T-cell (primary cell): ENCODE measurements around the gene DNAH10. TPM values are rescaled to one million over a fixed set of nuclear protein-coding genes. Genes with fewer than 3 reads are reported as not detected.

Experiments
- ATAC-seq, 4 experiments: fragments of 200-7000 bp in 3 of 4; fragments of 150-1000 bp in 1 of 4; cut with Tn5 transposase; replicated peaks in 1 of 4; 1 replicate in 3 of 4; 2 replicates in 1 of 4; pipeline ENCODE4 v1.10.0; 2021; ENCODE audit warnings: moderate library complexity in 3 of 4, mild to moderate bottlenecking in 2 of 4, moderate number of reproducible peaks in 1 of 4
- CTCF ChIA-PET, 2 donors: fragments of 300-600 bp; sonication (Branson Sonifier 250); formaldehyde crosslinking; loops; one replicate each; lab custom pipeline; 2022; ENCODE audit warnings: antibody characterized with exemption in 2 of 2; lab: Charles Lee
- POLR2A ChIA-PET, 2 donors: fragments of 300-600 bp; sonication (Branson Sonifier 250); formaldehyde crosslinking; loops; one replicate each; lab custom pipeline; 2022; ENCODE audit warnings: antibody characterized with exemption in 2 of 2; lab: Charles Lee
- DNase-seq, 35 experiments: peaks; one replicate each; pipeline versions ENCODE4 v3.0.0 to v3.0.0-alpha.2; 2013 to 2023
- H3K27ac ChIP-seq: one replicate; pipeline ENCODE4 v1.5.1; 2013; ENCODE audit warnings: low read length
- H3K27me3 ChIP-seq, 2 experiments: replicated peaks in 1 of 2; 1 replicate in 1 of 2; 2 replicates in 1 of 2; pipeline versions ENCODE4 v1.6.1 to v1.7.0; 2013; ENCODE audit warnings: low read length in 1 of 2, mixed read lengths in 1 of 2; ENCODE audit not compliant: control insufficient read depth in 2 of 2, insufficient read depth in 2 of 2; ENCODE audit errors: extremely low read depth in 1 of 2
- H3K36me3 ChIP-seq, 2 donors: 1 replicate in 1 of 2; 2 replicates in 1 of 2; pipeline versions ENCODE4 v1.6.1 to v1.7.0; 2013; ENCODE audit warnings: low read length in 1 of 2; ENCODE audit not compliant: control insufficient read depth in 2 of 2, insufficient read depth in 1 of 2; ENCODE audit errors: extremely low read depth in 1 of 2
- H3K4me1 ChIP-seq, 2 experiments: 1 replicate in 1 of 2; 2 replicates in 1 of 2; pipeline versions ENCODE4 v1.6.1 to v1.7.0; 2013; ENCODE audit warnings: low read length in 2 of 2, mixed read lengths in 1 of 2; ENCODE audit not compliant: insufficient read depth in 2 of 2, control insufficient read depth in 1 of 2; ENCODE audit errors: extremely low read depth in 1 of 2
- H3K4me3 ChIP-seq, 2 donors: 1 replicate in 1 of 2; 2 replicates in 1 of 2; pipeline versions ENCODE4 v1.5.1 to v1.7.0; 2013; ENCODE audit warnings: mild to moderate bottlenecking in 2 of 2, low read length in 1 of 2, moderate library complexity in 1 of 2; ENCODE audit not compliant: control insufficient read depth in 1 of 2; ENCODE audit errors: extremely low read depth in 1 of 2
- H3K9me3 ChIP-seq: 2 replicates; pipeline ENCODE4 v1.7.0; 2013
- H3K27ac Mint-ChIP-seq, 2 donors: one replicate each; pipeline ENCODE4 v1.8.0; 2020 to 2021; ENCODE audit warnings: mild to moderate bottlenecking in 2 of 2, mixed read lengths in 2 of 2
- H3K27me3 Mint-ChIP-seq, 2 donors: one replicate each; pipeline ENCODE4 v1.8.0; 2021 to 2022; ENCODE audit warnings: mixed read lengths in 2 of 2
- H3K36me3 Mint-ChIP-seq: one replicate; pipeline ENCODE4 v1.8.0; 2021; ENCODE audit warnings: mixed read lengths
- H3K4me1 Mint-ChIP-seq, 3 donors: one replicate each; pipeline ENCODE4 v1.8.0; 2020 to 2022; ENCODE audit warnings: mixed read lengths in 3 of 3, mild to moderate bottlenecking in 1 of 3
- H3K4me3 Mint-ChIP-seq, 3 donors: one replicate each; pipeline ENCODE4 v1.8.0; 2020 to 2022; ENCODE audit warnings: mild to moderate bottlenecking in 3 of 3, mixed read lengths in 3 of 3, moderate library complexity in 3 of 3
- H3K9me3 Mint-ChIP-seq, 3 donors: one replicate each; pipeline ENCODE4 v1.8.0; 2020 to 2022; ENCODE audit warnings: mixed read lengths in 3 of 3
- WGBS: methylation state at CpG from one replicate; pipeline ENCODE4 v1.1.5; 2013; ENCODE audit warnings: missing lambda C conversion rate; ENCODE audit not compliant: insufficient coverage; 5-methylcytosine and 5-hydroxymethylcytosine counted together
- total RNA-seq, 35 experiments: library from RNA in 6 of 35; stranded (reverse) in 6 of 35; fragments of 120-200 nt in 1 of 35; gene quantifications; one replicate each; pipeline versions ENCODE4 v1.2.1 to v1.2.4 and lab custom pipeline; 2013 to 2026

Gene DNAH10
- total RNA-seq, 5 donors from 2014 or later (not counting 1 experiment from before 2014, with no cell fraction given) = 0.08 to 0.32 (median 0.19) TPM

GRCh38 chr12:123976227-123976826 lies 214.2 kb downstream of the DNAH10 start:
- POLR2A ChIA-PET = interaction anchor here in 1 of 2 donors (0.6 kb wide), 1 partner anchor 13 kb away, joined by 3 read pairs; no protein-coding TSS in a partner anchor
- Histone ChIP-seq H3K4me1 (peaks cover 9 to 12% of the 10 kb centered on the region in 2 experiments), H3K27ac (no peak overlapping the region), H3K9me3 (no peaks in the 10 kb centered on the region), H3K27me3 (no peaks in the 10 kb centered on the region), H3K4me3 (no peak overlapping the region), H3K36me3 (peaks cover 0 to 3% of the 10 kb centered on the region in 2 donors)
- no peak overlapping the region for H3K27ac Mint-ChIP-seq
- H3K4me3 Mint-ChIP-seq = no peak overlapping the region
- H3K27me3 Mint-ChIP-seq = no peaks in the 10 kb centered on the region
- ATAC-seq (no peak), DNase-seq (no peak)
- no peaks in the 10 kb centered on the region for H3K9me3 Mint-ChIP-seq
- 99% methylated on average over 5 of the region's 7 CpGs for WGBS
- CTCF ChIA-PET = interaction anchor here in 1 of 2 donors (1.9 kb wide), 1 partner anchor 10 kb away, joined by 4 read pairs; no protein-coding TSS in a partner anchor
- H3K4me1 Mint-ChIP-seq = peaks cover 22 to 36% (median 27%) of the 10 kb centered on the region in 3 donors
- H3K36me3 Mint-ChIP-seq = peaks cover 10% of the 10 kb centered on the region

GRCh38 chr12:123979566-123979965 lies 217.5 kb downstream of the DNAH10 start:
- CTCF ChIA-PET = no interaction called here

GRCh38 chr12:123982269-123982668 lies 220.2 kb downstream of the DNAH10 start:
- H3K27me3 ChIP-seq = no peaks in the 10 kb centered on the region
- no peak overlapping the region for H3K27ac ChIP-seq
- Mint-ChIP-seq H3K9me3 (no peaks in the 10 kb centered on the region), H3K36me3 (peaks cover 7% of the 10 kb centered on the region), H3K27ac (no peak overlapping the region), H3K4me3 (no peak overlapping the region), H3K4me1 (peaks cover 16 to 39% (median 21%) of the 10 kb centered on the region in 3 donors), H3K27me3 (no peaks in the 10 kb centered on the region)
- no peak overlapping the region for H3K4me3 ChIP-seq
- ChIA-PET CTCF (interaction anchor here (0.8 to 1.2 kb wide), 2 partner anchors 77 to 79 kb away, joined by 4 read pairs; no protein-coding TSS in a partner anchor), POLR2A (no interaction called here)
- H3K9me3 ChIP-seq = no peaks in the 10 kb centered on the region
- H3K4me1 ChIP-seq = no peaks in the 10 kb centered on the region
- no peak for DNase-seq
- H3K36me3 ChIP-seq = peaks cover 0 to 8% of the 10 kb centered on the region in 2 donors
- WGBS = 96% methylated on average over 4 of the region's 7 CpGs
- no peak for ATAC-seq

More at GRCh38 chr12:123979566-123979965, 217.5 kb downstream of the DNAH10 start:
- H3K27ac ChIP-seq = no peak overlapping the region
- peaks cover 0 to 3% of the 10 kb centered on the region in 2 donors for H3K36me3 ChIP-seq
- H3K27me3 ChIP-seq = no peaks in the 10 kb centered on the region
- Mint-ChIP-seq H3K27me3 (no peaks in the 10 kb centered on the region), H3K36me3 (peaks cover 14% of the 10 kb centered on the region), H3K4me3 (no peak overlapping the region), H3K4me1 (peaks cover 16 to 40% (median 22%) of the 10 kb centered on the region in 3 donors), H3K27ac (no peak overlapping the region), H3K9me3 (no peaks in the 10 kb centered on the region)
- POLR2A ChIA-PET = no interaction called here
- WGBS = no CpG with 5 or more reads among the region's 6 CpGs
- DNase-seq (no peak), ATAC-seq (no peak)
- H3K9me3 ChIP-seq = no peaks in the 10 kb centered on the region
- no peak overlapping the region for H3K4me3 ChIP-seq
- no peaks in the 10 kb centered on the region for H3K4me1 ChIP-seq

- H3K4me3 ChIP-seq = no peak overlapping the region
- no peaks in the 10 kb centered on the region for H3K9me3 ChIP-seq
- no peaks in the 10 kb centered on the region for H3K4me1 ChIP-seq
- CTCF ChIA-PET = interaction anchor here (0.6 to 2.3 kb wide), 7 partner anchors 10 to 726 kb away, joined by 3 to 13 read pairs (median 4); no protein-coding TSS in a partner anchor
- Mint-ChIP-seq H3K27me3 (no peaks in the 10 kb centered on the region), H3K4me1 (peaks cover 16 to 45% (median 21%) of the 10 kb centered on the region in 3 donors), H3K27ac (no peak overlapping the region), H3K9me3 (no peaks in the 10 kb centered on the region), H3K4me3 (no peak overlapping the region), H3K36me3 (peaks cover 18% of the 10 kb centered on the region)
- H3K27me3 ChIP-seq = no peaks in the 10 kb centered on the region
- ATAC-seq (peak; percentile 55 to 87 (median 79)), DNase-seq (peak in 34 of 35 experiments; percentile 11 to 81 (median 42))
- WGBS = 90% methylated on average over 6 of the region's 7 CpGs
- H3K27ac ChIP-seq = no peak overlapping the region
- peaks cover 0 to 22% of the 10 kb centered on the region in 2 donors for H3K36me3 ChIP-seq
- POLR2A ChIA-PET = no interaction called here
Measured at GRCh38 chr12:123983822-123984485, 221.9 kb downstream of the DNAH10 start.

- Mint-ChIP-seq H3K27ac (no peak overlapping the region), H3K27me3 (no peaks in the 10 kb centered on the region), H3K36me3 (peaks cover 27% of the 10 kb centered on the region), H3K4me1 (peaks cover 16 to 50% (median 26%) of the 10 kb centered on the region in 3 donors), H3K9me3 (no peaks in the 10 kb centered on the region), H3K4me3 (no peak overlapping the region)
- no peak for ATAC-seq
- CTCF ChIA-PET = interaction anchor here (1.0 to 2.3 kb wide), 3 partner anchors 11 to 80 kb away, joined by 3 to 13 read pairs (median 12); no protein-coding TSS in a partner anchor
- Histone ChIP-seq H3K4me3 (no peak overlapping the region), H3K9me3 (no peaks in the 10 kb centered on the region), H3K27ac (no peak overlapping the region), H3K4me1 (no peaks in the 10 kb centered on the region), H3K36me3 (peaks cover 3 to 30% of the 10 kb centered on the region in 2 donors), H3K27me3 (no peaks in the 10 kb centered on the region)
- WGBS = 71% methylated on average over 3 of the region's 4 CpGs
- DNase-seq = no peak
- POLR2A ChIA-PET = no interaction called here
Measured at GRCh38 chr12:123984903-123985302, 222.8 kb downstream of the DNAH10 start.
